HG03342 (cell line): ENCODE data around the gene HSD17B3.
"Not testable (repeated sequence)": the region's sequence is repeated elsewhere in the genome, so short reads cannot be mapped to it uniquely, and the experiment has no call there.

Experiments used
- ATAC-seq: cut with Tn5 transposase; IDR thresholded peaks from one replicate; pipeline ENCODE4 v1.9.1; 2021; ENCODE audit warnings: mild to moderate bottlenecking, moderate library complexity; ENCODE audit not compliant: unreplicated experiment

The HSD17B3 gene

DNA sequence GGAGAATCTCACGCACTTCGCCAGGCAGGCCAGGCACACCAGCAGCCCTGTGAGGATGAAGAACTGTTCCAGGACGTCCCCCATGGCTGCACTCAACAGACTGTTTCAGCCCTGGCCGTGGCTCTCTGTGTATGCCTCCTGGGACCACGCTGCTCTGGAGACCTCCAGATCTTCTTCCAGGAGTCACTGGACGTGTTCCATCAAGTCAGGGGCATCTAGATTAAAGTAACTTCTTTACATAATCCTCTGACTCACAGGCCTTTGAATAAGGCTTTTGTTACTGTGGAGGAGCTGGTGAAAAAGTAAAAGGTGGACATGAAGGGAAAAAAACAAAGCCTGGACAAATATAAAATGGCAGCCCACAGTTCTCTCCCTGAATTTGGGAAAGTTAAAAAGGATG is at the start of gene HSD17B3:
TSS of gene HSD17B3 (minus strand) at position 156 of the 400 bp plus-strand sequence. CDS start at position 84, 72 bp downstream.
- no peak for ATAC-seq

DNA sequence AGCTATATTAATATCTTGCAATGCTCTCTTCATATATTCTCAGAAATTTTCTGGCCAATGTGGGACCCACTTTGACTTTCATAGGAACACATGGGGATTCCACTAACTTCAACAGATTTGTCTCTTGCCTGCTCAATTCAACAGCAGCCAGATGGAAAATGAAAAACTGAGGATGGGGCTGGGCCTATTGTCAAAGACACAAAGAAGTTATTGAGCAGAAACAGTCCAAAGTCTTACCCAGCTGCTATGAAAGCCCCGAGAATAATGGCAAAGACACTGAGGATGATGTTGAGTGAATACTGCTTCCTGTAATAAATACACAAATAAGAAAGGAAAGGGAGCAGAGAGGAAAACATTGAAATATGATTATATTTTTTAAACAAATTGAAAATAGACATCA is 48.9 kb upstream of the HSD17B3 start:
- ATAC-seq, result no peak

DNA sequence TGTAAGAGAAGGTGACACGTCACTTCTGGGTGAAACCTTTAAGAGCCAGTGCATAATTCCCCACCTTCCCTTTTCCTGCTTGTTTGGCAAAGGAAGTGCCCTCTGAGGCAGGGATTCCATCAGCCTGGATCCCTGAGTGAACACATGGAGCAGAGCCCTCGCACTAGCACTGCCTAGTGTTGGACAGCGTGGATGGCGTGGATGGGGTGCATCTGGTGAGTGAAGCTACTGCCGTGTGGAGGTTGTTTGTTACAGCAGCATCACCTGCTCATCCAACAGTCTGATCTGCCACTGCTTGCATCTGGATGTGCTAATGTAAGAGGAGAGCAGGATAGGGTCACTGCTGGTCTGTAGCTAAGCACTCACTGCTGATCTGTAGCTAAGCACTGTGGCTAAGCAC is 46.3 kb upstream of the HSD17B3 start:
- no peak for ATAC-seq

- ATAC-seq, result no peak
Measured at GRCh38 chr9:96345551-96345950, 43.6 kb upstream of the HSD17B3 start.

DNA sequence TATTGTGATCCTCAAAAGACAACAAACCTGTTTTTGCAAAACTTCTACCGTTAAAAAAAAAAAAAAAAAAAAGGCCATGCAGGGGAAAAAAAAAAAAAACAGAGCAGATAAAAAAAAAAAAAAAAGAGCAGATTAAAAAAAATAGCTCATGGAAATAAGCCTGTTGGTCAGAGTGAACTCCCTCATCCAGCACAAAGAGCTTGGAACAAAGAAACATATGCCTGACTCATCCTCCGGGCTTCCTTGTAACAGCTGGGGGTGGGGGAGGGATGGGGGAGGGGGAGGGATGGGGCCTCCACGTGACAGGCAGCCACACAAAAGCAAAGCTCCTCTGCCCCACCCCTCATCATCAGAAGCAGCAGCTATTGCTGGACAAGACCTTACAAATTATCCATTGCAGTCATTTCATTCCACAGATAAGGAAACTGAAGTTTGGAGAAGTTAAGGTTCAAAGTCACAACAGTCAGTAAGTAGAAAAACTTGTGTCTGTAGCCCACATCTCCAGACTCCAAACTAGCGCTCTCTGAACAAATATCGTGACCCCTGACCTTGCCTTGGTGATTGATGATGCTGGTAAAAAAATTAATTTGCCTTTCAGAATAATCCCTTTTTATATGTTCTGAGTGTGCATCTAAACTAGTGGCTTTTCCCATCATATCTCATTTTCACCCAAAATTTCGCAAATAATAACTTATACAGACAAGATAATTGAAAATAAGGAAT is 42.6 kb upstream of the HSD17B3 start:
- ATAC-seq, result no peak

GRCh38 chr9:96343515-96344360 is 41.8 kb upstream of the HSD17B3 start:
- ATAC-seq, result no peak

DNA sequence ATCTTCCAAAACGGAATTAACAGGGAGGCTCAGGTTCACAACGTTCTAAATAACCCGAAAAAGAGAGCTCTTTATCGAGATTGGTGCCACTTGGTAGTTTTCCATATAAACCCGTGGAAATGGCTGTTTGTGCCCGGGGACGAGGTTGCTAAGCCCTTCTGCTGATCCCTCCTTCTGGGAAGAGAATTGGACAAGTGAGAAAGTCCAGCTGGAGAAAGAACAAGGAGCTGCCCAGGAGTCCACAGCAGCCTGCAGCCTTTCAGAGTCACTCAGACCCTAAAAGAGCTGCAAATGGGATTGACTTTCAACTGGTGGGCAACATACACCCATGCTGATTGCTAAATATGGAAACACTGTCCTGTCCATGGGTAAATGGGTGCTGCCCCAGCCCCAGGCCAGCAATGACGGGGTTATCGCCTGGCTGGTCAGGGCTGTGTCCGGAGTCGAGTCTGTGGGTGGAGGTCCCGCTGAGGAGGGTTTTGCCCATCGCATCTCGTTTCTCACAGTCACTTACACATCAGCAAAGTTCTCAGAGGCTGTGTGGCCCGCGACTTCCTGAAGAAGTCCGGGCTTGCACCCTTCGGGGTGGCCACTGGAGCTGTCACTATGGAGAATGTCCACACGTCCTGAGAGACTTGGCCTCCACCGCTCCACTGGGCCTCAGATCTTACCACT is 40.7 kb upstream of the HSD17B3 start:
- no peak for ATAC-seq

- ATAC-seq, result no peak
Measured at GRCh38 chr9:96340707-96341106, 38.7 kb upstream of the HSD17B3 start.

DNA sequence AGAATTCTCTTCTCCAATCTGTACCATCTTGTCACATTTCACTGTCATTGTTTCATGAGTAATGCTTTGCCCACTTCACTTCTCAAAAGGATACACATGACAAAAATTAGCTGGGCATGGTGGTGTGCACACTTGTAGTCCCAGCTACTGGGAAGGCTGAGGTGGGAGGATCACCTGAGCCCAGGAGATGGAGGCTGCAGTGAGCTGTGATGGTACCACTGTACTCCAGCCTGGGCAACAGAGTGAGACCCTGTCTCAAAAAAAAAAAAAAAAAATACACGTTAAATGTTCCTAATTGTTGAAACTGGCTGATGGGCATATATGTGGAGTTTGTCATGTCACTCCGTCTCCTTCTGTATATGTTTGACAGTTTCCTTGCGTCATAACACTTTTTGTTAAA is 36.3 kb upstream of the HSD17B3 start:
- no peak for ATAC-seq

DNA sequence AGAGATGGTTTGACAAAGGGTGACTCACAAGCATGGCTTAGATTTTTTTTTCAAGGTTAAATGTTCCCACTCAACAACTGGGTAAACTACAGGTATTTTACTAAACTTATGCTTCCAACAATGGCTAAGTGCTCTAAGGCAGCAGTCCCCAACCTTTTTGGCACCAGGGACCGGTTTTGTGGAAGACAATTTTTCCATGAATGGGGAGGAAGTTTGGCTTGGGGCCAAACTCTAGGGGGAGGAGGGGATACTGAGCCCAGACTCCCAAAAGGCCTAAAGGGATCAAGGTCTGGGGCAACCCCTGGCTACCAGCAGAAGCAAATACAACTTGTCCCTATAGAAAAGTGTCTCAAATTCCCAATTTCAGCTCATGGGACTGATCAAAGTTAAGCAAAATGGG is 32.0 kb upstream of the HSD17B3 start:
- ATAC-seq, result no peak

- no peak for ATAC-seq
Measured at GRCh38 chr9:96331236-96331947, 29.4 kb upstream of the HSD17B3 start.

GRCh38 chr9:96327694-96328352 is 25.8 kb upstream of the HSD17B3 start:
- ATAC-seq, result no peak

DNA sequence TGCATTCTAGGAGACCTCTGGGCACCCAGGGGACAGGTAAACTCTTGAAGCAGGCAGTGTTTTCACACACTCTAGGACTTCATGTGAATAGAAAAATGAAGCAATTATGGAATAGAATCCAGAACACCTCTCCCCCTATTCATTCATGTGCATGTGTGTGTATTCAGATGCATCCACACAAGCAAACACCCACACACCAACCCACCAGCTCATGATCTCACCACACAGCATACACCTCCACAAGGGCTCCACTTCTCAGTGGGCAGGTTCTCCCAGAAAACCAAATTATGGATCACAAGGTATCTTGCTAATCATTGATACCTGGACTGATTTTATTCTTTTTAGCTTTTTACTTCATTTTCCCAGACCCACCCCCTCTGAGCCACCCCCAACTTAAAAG is 21.2 kb upstream of the HSD17B3 start:
- ATAC-seq, result no peak

DNA sequence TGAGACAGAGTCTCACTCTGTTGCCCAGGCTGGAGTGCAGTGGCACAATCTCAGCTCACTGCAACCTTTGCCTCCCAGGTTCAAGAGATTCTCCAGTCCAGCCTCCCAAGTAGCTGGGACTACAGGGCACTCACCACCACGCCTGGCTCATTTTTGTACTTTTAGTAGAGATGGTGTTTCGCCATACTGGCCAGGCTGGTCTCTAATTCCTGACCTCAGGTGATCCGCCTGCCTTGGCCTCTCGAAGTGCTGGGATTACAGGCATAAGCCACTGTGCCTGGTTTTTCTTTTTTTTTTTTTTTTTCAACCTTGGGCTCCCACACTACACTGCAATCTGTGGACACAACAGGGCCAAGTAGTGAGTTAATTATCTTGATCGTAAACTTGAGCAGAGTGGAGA is 20.8 kb upstream of the HSD17B3 start:
- ATAC-seq, result not testable (repeated sequence)

- not testable (repeated sequence) for ATAC-seq
Measured at GRCh38 chr9:96322210-96322609, 20.2 kb upstream of the HSD17B3 start.

GRCh38 chr9:96321515-96321914 is 19.5 kb upstream of the HSD17B3 start:
- no peak for ATAC-seq

DNA sequence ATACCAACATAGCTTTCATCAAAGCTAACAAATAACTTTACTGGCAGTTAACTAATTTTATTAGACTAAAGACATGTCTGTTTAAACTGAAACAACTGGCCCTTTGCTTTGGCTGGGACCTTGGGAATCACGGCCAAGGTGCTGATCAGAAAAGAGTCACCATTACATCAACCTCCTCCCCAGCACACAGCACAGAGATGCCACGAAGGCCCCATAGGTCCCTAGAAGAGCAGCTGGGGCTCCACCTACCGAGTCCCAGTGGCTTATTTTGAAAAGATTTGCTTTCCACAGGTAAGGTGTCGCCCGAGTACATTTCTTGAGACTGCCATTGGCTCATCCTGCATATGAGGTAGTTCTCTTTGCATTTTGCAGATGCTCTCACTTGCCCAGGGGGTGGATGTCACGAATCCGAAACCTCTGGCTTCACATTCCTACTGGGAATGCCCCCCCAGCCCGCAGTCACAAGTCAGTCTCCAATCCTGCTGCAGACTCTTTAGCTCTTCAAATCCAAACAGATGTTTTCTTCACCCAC is 18.8 kb upstream of the HSD17B3 start:
- no peak for ATAC-seq

GRCh38 chr9:96318921-96319565 is 17.1 kb upstream of the HSD17B3 start:
- ATAC-seq, result no peak

DNA sequence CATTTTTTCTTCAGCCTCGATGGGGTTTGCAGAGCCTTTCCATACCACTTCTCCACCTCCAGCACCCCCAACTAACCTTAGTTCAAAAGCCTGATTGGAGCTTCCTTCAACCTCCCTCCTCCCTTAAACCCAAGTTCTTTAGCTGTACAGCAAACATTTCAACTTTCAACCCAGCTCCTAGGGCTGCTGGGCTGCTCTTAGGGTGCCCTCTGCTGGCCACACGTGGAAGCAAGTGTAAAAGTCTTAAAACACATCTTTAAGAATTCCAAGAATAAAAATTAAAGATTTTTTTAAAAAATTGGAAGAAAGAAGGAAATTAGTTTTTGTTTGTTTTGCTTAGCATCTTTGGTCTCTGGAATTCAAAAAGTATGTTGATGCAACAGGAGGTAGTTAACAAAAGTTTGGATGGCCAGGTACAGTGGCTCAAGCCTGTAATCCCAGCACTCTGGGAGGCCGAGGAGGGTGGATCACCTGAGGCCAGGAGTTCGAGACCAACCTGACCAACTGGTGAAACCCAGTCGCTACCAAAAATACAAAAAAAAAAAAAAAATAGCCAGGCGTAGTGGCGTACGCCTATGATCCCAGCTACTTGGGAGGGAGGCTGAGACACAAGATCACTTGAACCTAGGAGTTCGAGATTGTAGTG is 15.5 kb upstream of the HSD17B3 start:
- ATAC-seq, result no peak
